Right lobe of liver (tissue), 4 donors: ENCODE data around the gene ABHD6.

Experiments used
- POLR2A ChIP-seq: fragments of 450-650 bp; IDR thresholded peaks from one replicate; pipeline ENCODE4 v1.6.1; 2017; ENCODE audit warnings: antibody characterized with exemption, mild to moderate bottlenecking
- TF ChIP-seq, protein P1 (sequence below), 4 donors: fragments of 200-600 bp in 3 of 4; fragments of 450-650 bp in 1 of 4; IDR thresholded peaks; one replicate each; pipeline versions ENCODE4 v1.5.1 to v1.8.0; 2016 to 2022; ENCODE audit warnings: antibody characterized with exemption in 4 of 4, mild to moderate bottlenecking in 2 of 4
- donor health status: DM: no; HTN: no; CAD: no.
- donor health status: DM: no; HTN: no; CAD: no.
- donor health status: DM: no; HTN: yes; CAD: no.

DNA sequence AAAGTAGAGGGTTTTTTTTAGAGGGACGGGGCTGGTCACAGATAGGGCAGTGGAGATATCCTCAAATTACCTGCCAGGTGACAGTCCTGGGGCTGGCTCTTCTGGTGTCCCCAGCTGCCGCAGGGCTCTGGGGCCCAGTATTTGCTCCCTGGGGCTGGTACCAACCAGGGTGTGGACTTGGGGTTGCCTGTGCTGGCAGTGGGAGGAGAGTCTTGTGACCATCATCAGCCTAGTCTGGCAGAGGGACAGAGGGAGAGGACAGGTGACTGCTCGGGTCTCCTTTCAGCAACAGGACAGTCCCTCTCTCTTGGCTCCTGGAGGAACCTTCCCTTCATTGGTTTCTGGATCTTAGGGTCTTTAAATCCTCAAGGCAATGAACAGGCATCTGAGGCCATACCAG lies 60.6 kb downstream of the ABHD6 start:
- no peak for TF ChIP-seq POLR2A
- TF ChIP-seq, protein P1, sequence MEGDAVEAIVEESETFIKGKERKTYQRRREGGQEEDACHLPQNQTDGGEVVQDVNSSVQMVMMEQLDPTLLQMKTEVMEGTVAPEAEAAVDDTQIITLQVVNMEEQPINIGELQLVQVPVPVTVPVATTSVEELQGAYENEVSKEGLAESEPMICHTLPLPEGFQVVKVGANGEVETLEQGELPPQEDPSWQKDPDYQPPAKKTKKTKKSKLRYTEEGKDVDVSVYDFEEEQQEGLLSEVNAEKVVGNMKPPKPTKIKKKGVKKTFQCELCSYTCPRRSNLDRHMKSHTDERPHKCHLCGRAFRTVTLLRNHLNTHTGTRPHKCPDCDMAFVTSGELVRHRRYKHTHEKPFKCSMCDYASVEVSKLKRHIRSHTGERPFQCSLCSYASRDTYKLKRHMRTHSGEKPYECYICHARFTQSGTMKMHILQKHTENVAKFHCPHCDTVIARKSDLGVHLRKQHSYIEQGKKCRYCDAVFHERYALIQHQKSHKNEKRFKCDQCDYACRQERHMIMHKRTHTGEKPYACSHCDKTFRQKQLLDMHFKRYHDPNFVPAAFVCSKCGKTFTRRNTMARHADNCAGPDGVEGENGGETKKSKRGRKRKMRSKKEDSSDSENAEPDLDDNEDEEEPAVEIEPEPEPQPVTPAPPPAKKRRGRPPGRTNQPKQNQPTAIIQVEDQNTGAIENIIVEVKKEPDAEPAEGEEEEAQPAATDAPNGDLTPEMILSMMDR (IDR thresholded peaks at IDR 0.05) = no peak
